ENCODE measurements around the gene ZPBP2. TPM values are rescaled to one million over a fixed set of nuclear protein-coding genes. Genes with fewer than 3 reads are reported as not detected.

ZPBP2 gene
- polyA plus RNA-seq, 1 donor (not counting 4 experiments of a cell fraction or from before 2014, with no cell fraction given) = not detected

DNA sequence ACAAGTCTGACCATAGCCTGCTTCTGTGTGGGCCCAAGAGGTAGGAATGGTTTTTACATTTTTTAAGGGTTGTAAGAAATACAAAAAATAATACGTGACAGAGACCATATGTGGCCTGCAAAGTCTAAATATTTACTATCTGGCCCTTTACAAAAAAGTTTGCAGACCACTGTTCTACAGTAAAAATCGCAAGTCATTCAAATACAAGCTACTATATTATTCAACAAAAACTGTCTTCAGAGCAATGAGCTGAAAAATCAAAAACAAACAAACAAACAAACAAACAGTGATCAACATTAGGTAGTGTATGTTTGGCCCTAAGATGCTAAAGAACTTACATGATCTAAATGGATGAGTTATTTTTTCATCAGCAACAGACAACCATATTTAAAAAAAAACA is 36.4 kb upstream of the ZPBP2 start:
- Histone ChIP-seq H3K4me1 (ENCODE audit: control insufficient read depth, extremely low read depth, insufficient read depth, low read length) (peaks cover 5% of the 10 kb centered on the region), H3K4me3 (ENCODE audit: control insufficient read depth in 2 of 3, extremely low read depth in 1 of 3, insufficient read depth in 2 of 3, low read depth in 1 of 3, low read length in 3 of 3) (no peak overlapping the region), H3K36me3 (ENCODE audit: control insufficient read depth in 2 of 2, extremely low read depth in 1 of 2, insufficient read depth in 2 of 2, low read length in 2 of 2) (no peaks in the 10 kb centered on the region), H3K9me3 (ENCODE audit: control insufficient read depth, low read depth, low read length) (no peaks in the 10 kb centered on the region), H3K9me1 (ENCODE audit: control insufficient read depth, extremely low read depth, insufficient read depth, low read length) (no peaks in the 10 kb centered on the region), H3K79me2 (ENCODE audit: control insufficient read depth, insufficient read depth, low read length) (no peaks in the 10 kb centered on the region), H3K27ac (ENCODE audit: control insufficient read depth, insufficient read depth, low read length) (no peak overlapping the region), H3K4me2 (ENCODE audit: control insufficient read depth, extremely low read depth, insufficient read depth, low read depth, low read length) (no peak overlapping the region), H2AFZ (ENCODE audit: control insufficient read depth, low read length) (no peak overlapping the region), H4K20me1 (ENCODE audit: control insufficient read depth, extremely low read depth, insufficient read depth, low read length) (no peaks in the 10 kb centered on the region), H3K27me3 (ENCODE audit: control insufficient read depth, extremely low read depth, insufficient read depth, low read length) (no peaks in the 10 kb centered on the region), H3K9ac (ENCODE audit: control insufficient read depth, extremely low read depth, insufficient read depth, low read length) (no peak overlapping the region)
- DNase-seq (ENCODE audit: low read depth, low spot score) (no peak), FAIRE-seq (no peak)
- dilution Hi-C loops (cut with MboI; ENCODE audit: extremely low pct_ligation_motif_present, low sequenced_read_pairs) = no loop called here
- TF ChIP-seq EZH2 (IDR thresholded peaks at IDR 0.05; ENCODE audit: low read length) = no peak
- no peak for TF ChIP-seq CTCF (optimal IDR thresholded peaks at IDR 0.05 in 1 of 3, IDR thresholded peaks at IDR 0.05 in 1 of 3, conservative IDR thresholded peaks at IDR 0.05 in 1 of 3; ENCODE audit: extremely low read depth in 1 of 3, insufficient read depth in 2 of 3, low read length in 3 of 3)

GRCh38 chr17:39834017-39834416 is 34.0 kb upstream of the ZPBP2 start:
- no peaks in the 10 kb centered on the region for H3K9me3 ChIP-seq (ENCODE audit: control insufficient read depth, low read depth, low read length)
- H3K79me2 ChIP-seq (ENCODE audit: control insufficient read depth, insufficient read depth, low read length) = no peaks in the 10 kb centered on the region
- H3K4me2 ChIP-seq (ENCODE audit: control insufficient read depth, extremely low read depth, insufficient read depth, low read depth, low read length) = no peak overlapping the region
- no peak overlapping the region for H3K27ac ChIP-seq (ENCODE audit: control insufficient read depth, insufficient read depth, low read length)
- no peaks in the 10 kb centered on the region for H3K36me3 ChIP-seq (ENCODE audit: control insufficient read depth in 2 of 2, extremely low read depth in 1 of 2, insufficient read depth in 2 of 2, low read length in 2 of 2)
- H4K20me1 ChIP-seq (ENCODE audit: control insufficient read depth, extremely low read depth, insufficient read depth, low read length) = no peaks in the 10 kb centered on the region
- dilution Hi-C loops (cut with MboI; ENCODE audit: extremely low pct_ligation_motif_present, low sequenced_read_pairs) = no loop called here
- TF ChIP-seq EZH2 (IDR thresholded peaks at IDR 0.05; ENCODE audit: low read length) (no peak), CTCF (optimal IDR thresholded peaks at IDR 0.05 in 1 of 3, IDR thresholded peaks at IDR 0.05 in 1 of 3, conservative IDR thresholded peaks at IDR 0.05 in 1 of 3; ENCODE audit: extremely low read depth in 1 of 3, insufficient read depth in 2 of 3, low read length in 3 of 3) (no peak)
- H3K27me3 ChIP-seq (ENCODE audit: control insufficient read depth, extremely low read depth, insufficient read depth, low read length) = no peaks in the 10 kb centered on the region
- no peak overlapping the region for H3K4me3 ChIP-seq (ENCODE audit: control insufficient read depth in 2 of 3, extremely low read depth in 1 of 3, insufficient read depth in 2 of 3, low read depth in 1 of 3, low read length in 3 of 3)
- H3K4me1 ChIP-seq (ENCODE audit: control insufficient read depth, extremely low read depth, insufficient read depth, low read length) = no peaks in the 10 kb centered on the region
- no peaks in the 10 kb centered on the region for H3K9me1 ChIP-seq (ENCODE audit: control insufficient read depth, extremely low read depth, insufficient read depth, low read length)
- no peak overlapping the region for H2AFZ ChIP-seq (ENCODE audit: control insufficient read depth, low read length)
- FAIRE-seq (no peak), DNase-seq (ENCODE audit: low read depth, low spot score) (no peak)
- no peak overlapping the region for H3K9ac ChIP-seq (ENCODE audit: control insufficient read depth, extremely low read depth, insufficient read depth, low read length)

Measured in keratinocyte (primary cell).